Fibroblast of lung (primary cell): ENCODE data around the gene PTPRF.

Source experiments
- EZH2 ChIP-seq: IDR thresholded peaks from 2 replicates; pipeline ENCODE4 v1.5.1; 2012; ENCODE audit warnings: low read length, control low read depth, mild to moderate bottlenecking; ENCODE audit errors: missing control alignments
- TF ChIP-seq, protein P1 (sequence below), 2 donors: IDR thresholded peaks in 1 of 2; conservative IDR thresholded peaks in 1 of 2; 1 replicate in 1 of 2; 2 replicates in 1 of 2; pipeline ENCODE4 v1.5.1; 2011 to 2012; ENCODE audit warnings: low read length in 2 of 2, control low read depth in 1 of 2, inconsistent platforms in 1 of 2, low read depth in 1 of 2, mild to moderate bottlenecking in 1 of 2

DNA sequence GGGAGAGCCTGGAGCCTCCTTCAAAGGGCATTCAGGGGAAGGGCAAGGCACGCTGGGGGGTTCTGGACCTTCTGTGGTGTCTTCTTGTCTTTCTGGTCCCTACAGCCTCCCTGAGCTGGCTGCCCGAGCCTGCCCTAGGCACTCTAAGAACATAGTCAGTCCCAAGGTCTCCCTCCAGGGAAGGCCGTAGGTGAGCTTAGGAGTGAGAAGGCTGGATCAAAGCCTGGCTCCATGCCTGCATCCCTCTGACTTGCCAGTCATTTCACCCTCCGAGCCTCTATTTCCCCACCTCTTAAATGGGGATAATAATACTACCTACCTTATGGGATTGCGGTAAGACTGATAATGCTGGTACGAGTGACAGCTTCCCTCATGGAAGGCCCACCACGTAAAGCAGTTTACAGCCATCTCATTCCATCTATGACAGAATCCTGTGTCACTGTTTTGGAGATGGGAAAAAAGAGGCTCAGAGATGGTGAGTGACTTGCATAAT is 20.8 kb downstream of the PTPRF start:
- TF ChIP-seq, protein P1, sequence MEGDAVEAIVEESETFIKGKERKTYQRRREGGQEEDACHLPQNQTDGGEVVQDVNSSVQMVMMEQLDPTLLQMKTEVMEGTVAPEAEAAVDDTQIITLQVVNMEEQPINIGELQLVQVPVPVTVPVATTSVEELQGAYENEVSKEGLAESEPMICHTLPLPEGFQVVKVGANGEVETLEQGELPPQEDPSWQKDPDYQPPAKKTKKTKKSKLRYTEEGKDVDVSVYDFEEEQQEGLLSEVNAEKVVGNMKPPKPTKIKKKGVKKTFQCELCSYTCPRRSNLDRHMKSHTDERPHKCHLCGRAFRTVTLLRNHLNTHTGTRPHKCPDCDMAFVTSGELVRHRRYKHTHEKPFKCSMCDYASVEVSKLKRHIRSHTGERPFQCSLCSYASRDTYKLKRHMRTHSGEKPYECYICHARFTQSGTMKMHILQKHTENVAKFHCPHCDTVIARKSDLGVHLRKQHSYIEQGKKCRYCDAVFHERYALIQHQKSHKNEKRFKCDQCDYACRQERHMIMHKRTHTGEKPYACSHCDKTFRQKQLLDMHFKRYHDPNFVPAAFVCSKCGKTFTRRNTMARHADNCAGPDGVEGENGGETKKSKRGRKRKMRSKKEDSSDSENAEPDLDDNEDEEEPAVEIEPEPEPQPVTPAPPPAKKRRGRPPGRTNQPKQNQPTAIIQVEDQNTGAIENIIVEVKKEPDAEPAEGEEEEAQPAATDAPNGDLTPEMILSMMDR (conservative IDR thresholded peaks at IDR 0.05 in 1 of 2, IDR thresholded peaks at IDR 0.05 in 1 of 2; ENCODE audit: low read depth in 1 of 2, low read length in 2 of 2) = no peak
- no peak for TF ChIP-seq EZH2
